Ishikawa (cell line): Measurements from ENCODE around the gene GPAM.
A peak's percentile ranks its signal among the peaks of the same experiment; 100 is the strongest.

Experiments
- CEBPB ChIP-seq: IDR thresholded peaks from 2 replicates; pipeline ENCODE4 v1.6.1; 2012
- CREB1 ChIP-seq: IDR thresholded peaks from 2 replicates; pipeline ENCODE4 v1.6.1; 2012; ENCODE audit warnings: low read depth
- EGR1 ChIP-seq: IDR thresholded peaks from 2 replicates; pipeline ENCODE4 v1.6.1; 2012
- EP300 ChIP-seq: IDR thresholded peaks from 2 replicates; pipeline ENCODE4 v1.6.1; 2012; ENCODE audit warnings: borderline replicate concordance
- FOXM1 ChIP-seq: IDR thresholded peaks from 2 replicates; pipeline ENCODE4 v1.6.1; 2012; ENCODE audit warnings: low read depth, borderline replicate concordance
- MAX ChIP-seq: IDR thresholded peaks from 2 replicates; pipeline ENCODE4 v1.6.1; 2012
- NFIC ChIP-seq: IDR thresholded peaks from 2 replicates; pipeline ENCODE4 v1.6.1; 2012
- RAD21 ChIP-seq: IDR thresholded peaks from 2 replicates; pipeline ENCODE4 v1.6.1; 2012; ENCODE audit warnings: low read depth
- TAF1 ChIP-seq: IDR thresholded peaks from 2 replicates; pipeline ENCODE4 v1.6.1; 2012; ENCODE audit warnings: low read depth, mild to moderate bottlenecking
- TCF12 ChIP-seq: IDR thresholded peaks from 2 replicates; pipeline ENCODE4 v1.6.1; 2012; ENCODE audit warnings: low read depth
- TEAD4 ChIP-seq: IDR thresholded peaks from 2 replicates; pipeline ENCODE4 v1.6.1; 2012
- YY1 ChIP-seq: IDR thresholded peaks from 2 replicates; pipeline ENCODE4 v1.6.1; 2012; ENCODE audit warnings: low read depth
- ZBTB7A ChIP-seq: IDR thresholded peaks from 2 replicates; pipeline ENCODE4 v1.6.1; 2012; ENCODE audit warnings: low read depth
- TF ChIP-seq, protein P1 (sequence below): IDR thresholded peaks from 2 replicates; pipeline ENCODE4 v1.6.1; 2012; ENCODE audit warnings: low read depth, mild to moderate bottlenecking
- TF ChIP-seq, protein P2 (sequence below): IDR thresholded peaks from 2 replicates; pipeline ENCODE4 v1.6.1; 2012

Gene GPAM

DNA sequence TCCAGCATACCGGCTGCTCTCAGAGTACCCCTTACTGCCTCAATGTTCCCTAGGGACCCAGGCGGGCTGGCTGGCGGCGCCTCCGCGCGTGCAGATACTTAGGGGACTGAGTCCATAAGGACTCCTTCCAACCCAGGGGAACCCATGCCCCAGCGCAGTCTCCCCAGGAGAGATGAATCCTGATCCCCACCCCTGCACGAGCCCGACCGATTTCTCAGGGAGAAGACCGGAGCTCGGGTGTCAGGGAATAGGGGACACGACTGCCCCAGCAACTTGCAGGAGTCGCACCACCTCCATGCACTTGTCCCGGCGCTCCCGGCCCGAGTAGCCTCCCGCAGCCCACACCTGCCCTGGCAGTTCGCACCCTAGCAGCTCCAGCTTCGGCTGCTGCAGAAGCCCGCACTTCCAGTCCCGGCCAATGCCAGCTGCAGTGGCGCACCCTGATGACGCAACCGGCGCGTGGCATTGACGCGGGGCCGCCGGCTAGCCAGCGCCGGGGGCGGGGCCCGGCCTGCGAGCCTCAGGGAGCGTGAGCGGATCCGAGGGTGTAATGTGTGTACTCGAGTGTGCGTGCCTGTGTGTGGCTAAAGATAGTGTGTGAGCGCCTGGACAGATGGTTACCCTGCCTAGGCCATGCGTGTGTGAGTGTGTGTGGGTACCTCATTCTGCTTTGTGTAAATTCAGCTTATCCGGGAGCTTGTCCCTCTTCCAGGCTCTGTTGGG lies at the start of gene GPAM:
Gene GPAM, minus strand, starts transcription at position 437 of the 723 bp plus-strand sequence. CDS start 1,981 bp downstream, outside the sequence.
- TF ChIP-seq CEBPB (peak; percentile 66; the same call in 1 of the 2 replicates), CREB1 (peak; percentile 100), EGR1 (no peak), TAF1 (peak; percentile 96), RAD21 (no peak), FOXM1 (no peak), TEAD4 (peak; percentile 50; the same call in 1 of the 2 replicates), MAX (peak; percentile 90), NFIC (peak; percentile 71), YY1 (peak; percentile 72; the same call in 1 of the 2 replicates), TCF12 (peak; percentile 78), ZBTB7A (no peak), EP300 (no peak; the same call in 1 of the 2 replicates)
- TF ChIP-seq, protein P1, sequence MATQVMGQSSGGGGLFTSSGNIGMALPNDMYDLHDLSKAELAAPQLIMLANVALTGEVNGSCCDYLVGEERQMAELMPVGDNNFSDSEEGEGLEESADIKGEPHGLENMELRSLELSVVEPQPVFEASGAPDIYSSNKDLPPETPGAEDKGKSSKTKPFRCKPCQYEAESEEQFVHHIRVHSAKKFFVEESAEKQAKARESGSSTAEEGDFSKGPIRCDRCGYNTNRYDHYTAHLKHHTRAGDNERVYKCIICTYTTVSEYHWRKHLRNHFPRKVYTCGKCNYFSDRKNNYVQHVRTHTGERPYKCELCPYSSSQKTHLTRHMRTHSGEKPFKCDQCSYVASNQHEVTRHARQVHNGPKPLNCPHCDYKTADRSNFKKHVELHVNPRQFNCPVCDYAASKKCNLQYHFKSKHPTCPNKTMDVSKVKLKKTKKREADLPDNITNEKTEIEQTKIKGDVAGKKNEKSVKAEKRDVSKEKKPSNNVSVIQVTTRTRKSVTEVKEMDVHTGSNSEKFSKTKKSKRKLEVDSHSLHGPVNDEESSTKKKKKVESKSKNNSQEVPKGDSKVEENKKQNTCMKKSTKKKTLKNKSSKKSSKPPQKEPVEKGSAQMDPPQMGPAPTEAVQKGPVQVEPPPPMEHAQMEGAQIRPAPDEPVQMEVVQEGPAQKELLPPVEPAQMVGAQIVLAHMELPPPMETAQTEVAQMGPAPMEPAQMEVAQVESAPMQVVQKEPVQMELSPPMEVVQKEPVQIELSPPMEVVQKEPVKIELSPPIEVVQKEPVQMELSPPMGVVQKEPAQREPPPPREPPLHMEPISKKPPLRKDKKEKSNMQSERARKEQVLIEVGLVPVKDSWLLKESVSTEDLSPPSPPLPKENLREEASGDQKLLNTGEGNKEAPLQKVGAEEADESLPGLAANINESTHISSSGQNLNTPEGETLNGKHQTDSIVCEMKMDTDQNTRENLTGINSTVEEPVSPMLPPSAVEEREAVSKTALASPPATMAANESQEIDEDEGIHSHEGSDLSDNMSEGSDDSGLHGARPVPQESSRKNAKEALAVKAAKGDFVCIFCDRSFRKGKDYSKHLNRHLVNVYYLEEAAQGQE = no peak
- TF ChIP-seq, protein P2, sequence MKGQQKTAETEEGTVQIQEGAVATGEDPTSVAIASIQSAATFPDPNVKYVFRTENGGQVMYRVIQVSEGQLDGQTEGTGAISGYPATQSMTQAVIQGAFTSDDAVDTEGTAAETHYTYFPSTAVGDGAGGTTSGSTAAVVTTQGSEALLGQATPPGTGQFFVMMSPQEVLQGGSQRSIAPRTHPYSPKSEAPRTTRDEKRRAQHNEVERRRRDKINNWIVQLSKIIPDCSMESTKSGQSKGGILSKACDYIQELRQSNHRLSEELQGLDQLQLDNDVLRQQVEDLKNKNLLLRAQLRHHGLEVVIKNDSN = peak; percentile 47; the same call in 1 of the 2 replicates

DNA sequence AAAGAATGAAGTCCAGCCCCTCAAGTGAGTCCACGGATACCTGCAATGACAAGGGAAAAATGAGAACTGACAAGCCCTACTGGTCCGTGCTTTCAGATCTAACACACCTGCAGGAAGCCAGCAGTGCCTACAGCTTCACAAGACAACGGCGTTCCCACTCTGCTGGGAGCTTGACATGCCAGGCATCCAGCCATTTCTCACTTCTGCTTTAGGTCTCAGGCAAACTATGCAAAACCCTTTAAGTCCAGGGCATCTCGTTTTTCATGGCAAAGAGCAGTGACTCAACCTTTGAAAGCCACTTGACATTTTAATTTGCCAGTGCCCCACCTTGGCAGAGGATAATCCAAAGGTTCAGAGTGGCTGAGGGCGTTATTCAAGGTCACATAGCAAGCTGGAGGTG lies 49.1 kb upstream of the GPAM start:
- TF ChIP-seq FOXM1 (no peak), MAX (no peak), TCF12 (no peak)
- TF ChIP-seq, protein P1 = no peak
- TF ChIP-seq, protein P2 = no peak

DNA sequence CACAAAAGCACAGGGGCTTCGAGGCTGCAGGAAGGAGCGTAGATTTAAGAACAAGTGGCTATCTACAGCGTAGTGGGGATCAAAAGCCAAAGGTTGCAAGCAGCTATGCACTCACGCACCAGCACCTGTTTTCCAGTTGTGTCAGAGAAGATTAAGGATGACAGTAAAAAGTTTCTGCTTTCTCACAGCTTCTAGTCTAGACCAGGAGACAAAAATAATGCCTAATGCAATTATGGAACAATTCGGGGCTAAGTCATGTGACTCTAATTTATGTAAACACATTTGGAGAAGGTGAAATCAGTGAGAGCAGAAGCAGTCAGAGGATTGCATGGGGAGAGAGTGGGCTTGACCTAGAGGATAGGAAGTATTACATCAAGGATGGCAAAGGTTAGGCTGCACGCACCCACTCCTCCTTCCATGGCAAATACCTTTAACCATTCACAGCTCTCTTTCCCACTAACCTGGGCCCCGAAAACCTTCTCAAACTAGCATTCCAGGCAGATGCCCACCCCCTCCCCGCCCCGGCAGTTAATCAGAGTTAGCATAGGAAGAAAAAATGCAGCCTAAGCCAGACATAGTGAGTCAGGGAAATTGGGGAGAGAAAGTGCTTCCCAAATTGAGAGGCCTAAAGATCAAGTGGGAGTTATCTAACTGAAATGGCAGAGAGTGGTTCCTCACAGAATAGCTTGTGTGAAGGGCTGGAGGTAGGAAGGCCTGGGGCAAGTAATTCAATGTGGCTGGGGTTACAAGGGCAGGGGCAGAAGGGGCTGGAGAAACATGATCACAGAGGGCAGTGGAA lies 48.2 kb upstream of the GPAM start:
- no peak for TF ChIP-seq CREB1
- no peak for TF ChIP-seq TAF1
- no peak for TF ChIP-seq YY1
- TF ChIP-seq NFIC = no peak
- TF ChIP-seq EP300 = no peak
- TF ChIP-seq MAX = no peak
- no peak for TF ChIP-seq RAD21
- TF ChIP-seq, protein P1 = no peak
- no peak for TF ChIP-seq FOXM1
- no peak for TF ChIP-seq CEBPB
- no peak for TF ChIP-seq ZBTB7A
- TF ChIP-seq TCF12 = no peak
- no peak for TF ChIP-seq EGR1
- TF ChIP-seq, protein P2 = no peak
- no peak for TF ChIP-seq TEAD4
